ENCODE data around the gene PFKL. TPM values are rescaled to one million over a fixed set of nuclear protein-coding genes. Genes with fewer than 3 reads are reported as not detected.
"Not testable (repeated sequence)": the region's sequence is repeated elsewhere in the genome, so short reads cannot be mapped to it uniquely, and the experiment has no call there.

The PFKL gene
- polyA plus RNA-seq, 1 donor, result 160 TPM

- WGBS (ENCODE audit: insufficient coverage, low lambda C conversion rate), result no CpG with 5 or more reads among the region's 26 CpGs
- Histone ChIP-seq H3K27me3 (ENCODE audit: control insufficient read depth, insufficient read depth, low read length) (no peaks in the 10 kb centered on the region), H3K4me3 (ENCODE audit: low read length) (no peak overlapping the region), H3K27ac (ENCODE audit: low read length) (no peak overlapping the region), H3K36me3 (ENCODE audit: control insufficient read depth, insufficient read depth, low read length) (peaks cover 31% of the 10 kb centered on the region), H3K9me3 (ENCODE audit: control insufficient read depth, low read depth, low read length) (no peaks in the 10 kb centered on the region), H3K4me1 (ENCODE audit: control insufficient read depth, insufficient read depth, low read length) (peaks cover 10% of the 10 kb centered on the region)
- DNase-seq, result no peak
Observed at GRCh38 chr21:44334329-44335030, 34.6 kb downstream of the PFKL start.

- no peak for DNase-seq
- no peaks in the 10 kb centered on the region for H3K9me3 ChIP-seq (ENCODE audit: control insufficient read depth, low read depth, low read length)
- no peaks in the 10 kb centered on the region for H3K27me3 ChIP-seq (ENCODE audit: control insufficient read depth, insufficient read depth, low read length)
- H3K27ac ChIP-seq (ENCODE audit: low read length), result no peak overlapping the region
- peaks cover 16% of the 10 kb centered on the region for H3K4me1 ChIP-seq (ENCODE audit: control insufficient read depth, insufficient read depth, low read length)
- WGBS (ENCODE audit: insufficient coverage, low lambda C conversion rate), result no CpG with 5 or more reads among the region's 24 CpGs
- H3K36me3 ChIP-seq (ENCODE audit: control insufficient read depth, insufficient read depth, low read length), result peaks cover 28% of the 10 kb centered on the region
- no peak overlapping the region for H3K4me3 ChIP-seq (ENCODE audit: low read length)
Observed at GRCh38 chr21:44335266-44336059, 35.6 kb downstream of the PFKL start.

GRCh38 chr21:44337449-44337848 lies 37.6 kb downstream of the PFKL start:
- Histone ChIP-seq H3K4me3 (ENCODE audit: low read length) (no peak overlapping the region), H3K4me1 (ENCODE audit: control insufficient read depth, insufficient read depth, low read length) (peaks cover 17% of the 10 kb centered on the region), H3K27ac (ENCODE audit: low read length) (no peak overlapping the region), H3K27me3 (ENCODE audit: control insufficient read depth, insufficient read depth, low read length) (no peaks in the 10 kb centered on the region), H3K9me3 (ENCODE audit: control insufficient read depth, low read depth, low read length) (no peaks in the 10 kb centered on the region), H3K36me3 (ENCODE audit: control insufficient read depth, insufficient read depth, low read length) (peaks cover 17% of the 10 kb centered on the region)
- no peak for DNase-seq
- 86% methylated on average over 1 of the region's 3 CpGs for WGBS (ENCODE audit: insufficient coverage, low lambda C conversion rate)

- no peaks in the 10 kb centered on the region for H3K27me3 ChIP-seq (ENCODE audit: control insufficient read depth, insufficient read depth, low read length)
- peak overlapping the region; percentile 90 for H3K27ac ChIP-seq (ENCODE audit: low read length)
- H3K9me3 ChIP-seq (ENCODE audit: control insufficient read depth, low read depth, low read length), result no peaks in the 10 kb centered on the region
- peaks cover 19% of the 10 kb centered on the region for H3K4me1 ChIP-seq (ENCODE audit: control insufficient read depth, insufficient read depth, low read length)
- WGBS (ENCODE audit: insufficient coverage, low lambda C conversion rate), result 0% methylated on average over 1 of the region's 47 CpGs
- DNase-seq, result peak; percentile 74 to 85
- H3K36me3 ChIP-seq (ENCODE audit: control insufficient read depth, insufficient read depth, low read length), result peaks cover 14% of the 10 kb centered on the region
- H3K4me3 ChIP-seq (ENCODE audit: low read length), result peak overlapping the region; percentile 55
Observed at GRCh38 chr21:44337941-44338895, 38.4 kb downstream of the PFKL start.

GRCh38 chr21:44338971-44339910 lies 39.4 kb downstream of the PFKL start, which contains the start of gene CFAP410:
Gene CFAP410 (minus strand): TSS chr21:44339390. CDS start chr21:44339194, 196 bp downstream.
- peak; percentile 97 to 98 for DNase-seq
- Histone ChIP-seq H3K4me1 (ENCODE audit: control insufficient read depth, insufficient read depth, low read length) (peaks cover 19% of the 10 kb centered on the region), H3K36me3 (ENCODE audit: control insufficient read depth, insufficient read depth, low read length) (peaks cover 14% of the 10 kb centered on the region), H3K9me3 (ENCODE audit: control insufficient read depth, low read depth, low read length) (no peaks in the 10 kb centered on the region), H3K27ac (ENCODE audit: low read length) (peak within 1 kb of the TSS; percentile 97), H3K27me3 (ENCODE audit: control insufficient read depth, insufficient read depth, low read length) (no peaks in the 10 kb centered on the region), H3K4me3 (ENCODE audit: low read length) (peak within 1 kb of the TSS; percentile 94)
- WGBS (ENCODE audit: insufficient coverage, low lambda C conversion rate), result no CpG with 5 or more reads among the region's 90 CpGs

GRCh38 chr21:44341726-44342458 lies 42.0 kb downstream of the PFKL start:
- not testable (repeated sequence) for DNase-seq; H3K36me3 ChIP-seq (ENCODE audit: control insufficient read depth, insufficient read depth, low read length); H3K27me3 ChIP-seq (ENCODE audit: control insufficient read depth, insufficient read depth, low read length); H3K9me3 ChIP-seq (ENCODE audit: control insufficient read depth, low read depth, low read length); H3K27ac ChIP-seq (ENCODE audit: low read length); H3K4me3 ChIP-seq (ENCODE audit: low read length)
- H3K4me1 ChIP-seq (ENCODE audit: control insufficient read depth, insufficient read depth, low read length), result peaks cover 19% of the 10 kb centered on the region
- no CpG with 5 or more reads among the region's 12 CpGs for WGBS (ENCODE audit: insufficient coverage, low lambda C conversion rate)

- H3K36me3 ChIP-seq (ENCODE audit: control insufficient read depth, insufficient read depth, low read length); H3K4me3 ChIP-seq (ENCODE audit: low read length); H3K27ac ChIP-seq (ENCODE audit: low read length); DNase-seq; H3K27me3 ChIP-seq (ENCODE audit: control insufficient read depth, insufficient read depth, low read length); H3K9me3 ChIP-seq (ENCODE audit: control insufficient read depth, low read depth, low read length): not testable (repeated sequence)
- no CpG with 5 or more reads among the region's 8 CpGs for WGBS (ENCODE audit: insufficient coverage, low lambda C conversion rate)
- peaks cover 13% of the 10 kb centered on the region for H3K4me1 ChIP-seq (ENCODE audit: control insufficient read depth, insufficient read depth, low read length)
Observed at GRCh38 chr21:44342981-44343380, 43.1 kb downstream of the PFKL start.

GRCh38 chr21:44344541-44345183 lies 44.8 kb downstream of the PFKL start:
- Histone ChIP-seq H3K36me3 (ENCODE audit: control insufficient read depth, insufficient read depth, low read length) (no peaks in the 10 kb centered on the region), H3K27ac (ENCODE audit: low read length) (no peak overlapping the region), H3K4me1 (ENCODE audit: control insufficient read depth, insufficient read depth, low read length) (peaks cover 9% of the 10 kb centered on the region), H3K9me3 (ENCODE audit: control insufficient read depth, low read depth, low read length) (no peaks in the 10 kb centered on the region), H3K27me3 (ENCODE audit: control insufficient read depth, insufficient read depth, low read length) (peaks cover 23% of the 10 kb centered on the region), H3K4me3 (ENCODE audit: low read length) (no peak overlapping the region)
- no peak for DNase-seq
- 81% methylated on average over 2 of the region's 17 CpGs for WGBS (ENCODE audit: insufficient coverage, low lambda C conversion rate)
